Mesothelial cell of epicardium (in vitro differentiated cells): ENCODE results near the gene GRIA4. TPM values are rescaled to one million over a fixed set of nuclear protein-coding genes. Genes with fewer than 3 reads are reported as not detected.
A peak's percentile ranks its signal among the peaks of the same experiment; 100 is the strongest.

ENCODE experiments used
- DNase-seq, 2 experiments: peaks; one replicate each; pipeline ENCODE4 v3.0.0; 2021; ENCODE audit warnings: low spot score in 2 of 2; ENCODE audit not compliant: unreplicated experiment in 2 of 2
- H3K27ac Mint-ChIP-seq: 2 replicates; pipeline ENCODE4 v1.8.0; 2021; ENCODE audit warnings: mixed read lengths
- H3K27me3 Mint-ChIP-seq: 2 replicates; pipeline ENCODE4 v1.8.0; 2021; ENCODE audit warnings: low read depth, mixed read lengths
- H3K36me3 Mint-ChIP-seq: 2 replicates; pipeline ENCODE4 v1.8.0; 2021; ENCODE audit warnings: mixed read lengths
- H3K4me1 Mint-ChIP-seq: 2 replicates; pipeline ENCODE4 v1.8.0; 2021; ENCODE audit warnings: mixed read lengths
- H3K4me3 Mint-ChIP-seq: 2 replicates; pipeline ENCODE4 v1.8.0; 2021; ENCODE audit warnings: mild to moderate bottlenecking, moderate library complexity, mixed read lengths
- H3K9me3 Mint-ChIP-seq: 2 replicates; pipeline ENCODE4 v1.8.0; 2021; ENCODE audit warnings: mixed read lengths
- CTCF ChIP-seq: fragments of 200-600 bp; sonication (generic); IDR thresholded peaks from one replicate; pipeline ENCODE4 v1.5.0; 2021; ENCODE audit warnings: antibody characterized with exemption; ENCODE audit not compliant: unreplicated experiment
- total RNA-seq: library from RNA; stranded (reverse); gene quantifications from 3 replicates; pipeline ENCODE4 v1.2.1, GENCODE V29; 2021

GRIA4 gene
- total RNA-seq, 1 donor from 2014 or later: 156 TPM

- Mint-ChIP-seq H3K4me1 (peaks cover 25% of the 10 kb centered on the region), H3K27ac (no peak overlapping the region), H3K4me3 (no peak overlapping the region), H3K36me3 (peaks cover 10% of the 10 kb centered on the region), H3K9me3 (peaks cover 13% of the 10 kb centered on the region), H3K27me3 (no peaks in the 10 kb centered on the region)
- DNase-seq: no peak
- no peak for TF ChIP-seq CTCF
These were observed 80.6 kb downstream of the GRIA4 start for GRCh38 chr11:105690467-105690866.

GRCh38 chr11:105693075-105693759 lies 83.3 kb downstream of the GRIA4 start:
- Mint-ChIP-seq H3K9me3 (no peaks in the 10 kb centered on the region), H3K36me3 (peaks cover 5% of the 10 kb centered on the region), H3K27me3 (no peaks in the 10 kb centered on the region), H3K4me1 (peaks cover 25% of the 10 kb centered on the region), H3K27ac (peak overlapping the region; percentile 30), H3K4me3 (no peak overlapping the region)
- TF ChIP-seq CTCF: no peak
- DNase-seq: no peak

- no peaks in the 10 kb centered on the region for H3K27me3 Mint-ChIP-seq
- no peak for TF ChIP-seq CTCF
- H3K4me1 Mint-ChIP-seq: peaks cover 25% of the 10 kb centered on the region
- peaks cover 9% of the 10 kb centered on the region for H3K36me3 Mint-ChIP-seq
- no peaks in the 10 kb centered on the region for H3K9me3 Mint-ChIP-seq
- no peak for DNase-seq
- no peak overlapping the region for H3K4me3 Mint-ChIP-seq
- no peak overlapping the region for H3K27ac Mint-ChIP-seq
These were observed 86.1 kb downstream of the GRIA4 start for GRCh38 chr11:105696000-105696399.

GRCh38 chr11:105697291-105697690 lies 87.4 kb downstream of the GRIA4 start:
- Mint-ChIP-seq H3K27ac (no peak overlapping the region), H3K4me1 (peaks cover 25% of the 10 kb centered on the region), H3K4me3 (no peak overlapping the region), H3K9me3 (no peaks in the 10 kb centered on the region), H3K27me3 (no peaks in the 10 kb centered on the region), H3K36me3 (peaks cover 9% of the 10 kb centered on the region)
- TF ChIP-seq CTCF: no peak
- no peak for DNase-seq

- DNase-seq: no peak
- peaks cover 9% of the 10 kb centered on the region for H3K36me3 Mint-ChIP-seq
- no peaks in the 10 kb centered on the region for H3K9me3 Mint-ChIP-seq
- no peak overlapping the region for H3K27ac Mint-ChIP-seq
- no peaks in the 10 kb centered on the region for H3K27me3 Mint-ChIP-seq
- TF ChIP-seq CTCF: no peak
- H3K4me3 Mint-ChIP-seq: no peak overlapping the region
- peaks cover 8% of the 10 kb centered on the region for H3K4me1 Mint-ChIP-seq
These were observed 89.3 kb downstream of the GRIA4 start for GRCh38 chr11:105699203-105699602.
